Prostate gland (tissue), 2 donors: ENCODE measurements around the gene ENOX2.

Experiments
- POLR2A ChIP-seq: fragments of 450-650 bp; IDR thresholded peaks from one replicate; pipeline ENCODE4 v1.6.1; 2016; ENCODE audit warnings: antibody characterized with exemption, mild to moderate bottlenecking
- TF ChIP-seq, protein P1 (sequence below), 4 experiments: fragments of 200-600 bp in 2 of 4; fragments of 450-650 bp in 2 of 4; sonication (generic) in 2 of 4; IDR thresholded peaks; 1 replicate in 3 of 4; 2 replicates in 1 of 4; pipeline ENCODE4 v1.5.1; 2016 to 2019; ENCODE audit warnings: antibody characterized with exemption in 4 of 4, mild to moderate bottlenecking in 2 of 4, moderate library complexity in 2 of 4

DNA sequence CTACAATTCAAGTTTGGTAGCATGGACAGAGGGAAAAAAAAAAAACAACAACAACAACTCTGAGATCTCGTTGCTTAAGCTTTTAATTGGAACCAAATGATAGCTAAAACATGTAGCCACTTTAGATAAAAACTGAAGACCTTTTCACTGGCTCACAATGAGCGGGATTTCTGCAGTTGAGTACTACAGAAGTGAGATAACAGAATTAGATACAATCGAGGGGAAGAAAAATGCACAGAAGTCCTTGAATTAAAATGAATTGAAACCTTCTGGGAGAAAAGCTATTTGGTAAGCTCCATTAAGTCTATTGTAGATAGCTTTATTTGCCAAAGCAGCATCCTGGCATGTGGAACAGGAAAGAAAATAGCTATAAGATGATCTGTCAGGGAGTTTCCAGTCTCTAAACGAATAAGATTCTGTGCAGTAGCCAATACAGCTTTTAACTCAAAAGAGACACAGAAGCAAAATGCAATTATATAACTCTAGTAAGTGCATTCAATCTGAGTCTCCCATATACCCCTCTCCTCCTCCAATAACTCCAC, 248.5 kb downstream of the ENOX2 start:
- TF ChIP-seq, protein P1, sequence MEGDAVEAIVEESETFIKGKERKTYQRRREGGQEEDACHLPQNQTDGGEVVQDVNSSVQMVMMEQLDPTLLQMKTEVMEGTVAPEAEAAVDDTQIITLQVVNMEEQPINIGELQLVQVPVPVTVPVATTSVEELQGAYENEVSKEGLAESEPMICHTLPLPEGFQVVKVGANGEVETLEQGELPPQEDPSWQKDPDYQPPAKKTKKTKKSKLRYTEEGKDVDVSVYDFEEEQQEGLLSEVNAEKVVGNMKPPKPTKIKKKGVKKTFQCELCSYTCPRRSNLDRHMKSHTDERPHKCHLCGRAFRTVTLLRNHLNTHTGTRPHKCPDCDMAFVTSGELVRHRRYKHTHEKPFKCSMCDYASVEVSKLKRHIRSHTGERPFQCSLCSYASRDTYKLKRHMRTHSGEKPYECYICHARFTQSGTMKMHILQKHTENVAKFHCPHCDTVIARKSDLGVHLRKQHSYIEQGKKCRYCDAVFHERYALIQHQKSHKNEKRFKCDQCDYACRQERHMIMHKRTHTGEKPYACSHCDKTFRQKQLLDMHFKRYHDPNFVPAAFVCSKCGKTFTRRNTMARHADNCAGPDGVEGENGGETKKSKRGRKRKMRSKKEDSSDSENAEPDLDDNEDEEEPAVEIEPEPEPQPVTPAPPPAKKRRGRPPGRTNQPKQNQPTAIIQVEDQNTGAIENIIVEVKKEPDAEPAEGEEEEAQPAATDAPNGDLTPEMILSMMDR (IDR thresholded peaks at IDR 0.05): no peak
- no peak for TF ChIP-seq POLR2A
